CD4-positive, CD25-positive, alpha-beta regulatory T cell (primary cell): ENCODE measurements around the gene ADCY9. TPM values are rescaled to one million over a fixed set of nuclear protein-coding genes. Genes with fewer than 3 reads are reported as not detected.

ENCODE experiments used
- ATAC-seq, 2 donors: fragments of 150-1000 bp; cut with Tn5 transposase; one replicate each; pipeline ENCODE4 v1.10.0; 2021; ENCODE audit warnings: low read depth in 2 of 2, moderate number of reproducible peaks in 2 of 2, moderate library complexity in 1 of 2
- DNase-seq, 3 donors: peaks; one replicate each; pipeline versions ENCODE4 v3.0.0 to v3.0.0-alpha.2; 2012 to 2022; ENCODE audit warnings: mixed read lengths in 1 of 3
- H3K27ac ChIP-seq: one replicate; pipeline ENCODE4 v1.7.0; 2013; ENCODE audit warnings: mild to moderate bottlenecking, low read length; ENCODE audit not compliant: insufficient read depth, poor library complexity, severe bottlenecking
- H3K27me3 ChIP-seq: one replicate; pipeline ENCODE4 v1.7.0; 2013; ENCODE audit warnings: low read length; ENCODE audit not compliant: control insufficient read depth, insufficient read depth
- H3K36me3 ChIP-seq: one replicate; pipeline ENCODE4 v1.7.0; 2013; ENCODE audit warnings: mild to moderate bottlenecking, low read length, moderate library complexity; ENCODE audit not compliant: control insufficient read depth, insufficient read depth
- H3K4me1 ChIP-seq: 2 replicates; pipeline ENCODE4 v1.7.0; 2013; ENCODE audit warnings: mild to moderate bottlenecking, low read length; ENCODE audit not compliant: insufficient read depth, control insufficient read depth, poor library complexity, severe bottlenecking
- H3K4me3 ChIP-seq: one replicate; pipeline ENCODE4 v1.7.0; 2013; ENCODE audit warnings: low read depth, mild to moderate bottlenecking, low read length, moderate library complexity
- H3K9me3 ChIP-seq, 2 experiments: 1 replicate in 1 of 2; 2 replicates in 1 of 2; pipeline ENCODE4 v1.7.0; 2013; ENCODE audit warnings: low read length in 2 of 2, mild to moderate bottlenecking in 1 of 2, moderate library complexity in 1 of 2; ENCODE audit not compliant: control insufficient read depth in 2 of 2
- H3K27ac Mint-ChIP-seq, 3 donors: one replicate each; pipeline ENCODE4 v1.8.0; 2020 to 2022; ENCODE audit warnings: mild to moderate bottlenecking in 3 of 3, mixed read lengths in 3 of 3, moderate library complexity in 2 of 3
- H3K27me3 Mint-ChIP-seq: one replicate; pipeline ENCODE4 v1.8.0; 2022; ENCODE audit warnings: mild to moderate bottlenecking, mixed read lengths
- H3K36me3 Mint-ChIP-seq: one replicate; pipeline ENCODE4 v1.8.0; 2020; ENCODE audit warnings: mixed read lengths
- H3K4me1 Mint-ChIP-seq, 4 donors: one replicate each; pipeline ENCODE4 v1.8.0; 2020 to 2022; ENCODE audit warnings: mixed read lengths in 4 of 4, mild to moderate bottlenecking in 1 of 4
- H3K4me3 Mint-ChIP-seq, 4 donors: one replicate each; pipeline ENCODE4 v1.8.0; 2020 to 2022; ENCODE audit warnings: mild to moderate bottlenecking in 4 of 4, mixed read lengths in 4 of 4, moderate library complexity in 3 of 4
- H3K9me3 Mint-ChIP-seq, 7 donors: one replicate each; pipeline ENCODE4 v1.8.0; 2020 to 2022; ENCODE audit warnings: mixed read lengths in 7 of 7, mild to moderate bottlenecking in 3 of 7, moderate library complexity in 2 of 7
- polyA plus RNA-seq, 4 donors: library from polyadenylated mRNA; unstranded; fragments of 300-500 nt; fragmentation: Illumina TruSeq; gene quantifications; one replicate each; pipeline ENCODE4 v1.2.3, GENCODE V29; 2021
- total RNA-seq: library from RNA; stranded (reverse); gene quantifications from one replicate; pipeline ENCODE4 v1.2.3, GENCODE V29; 2022

The ADCY9 gene
- total and polyA plus RNA-seq, 5 donors from 2014 or later, result 0.06 to 7.8 (median 0.23) TPM

GRCh38 chr16:3968551-3968950 is 147.7 kb downstream of the ADCY9 start:
- Mint-ChIP-seq H3K4me1 (peaks cover 0 to 6% (median 1%) of the 10 kb centered on the region in 4 donors), H3K27ac (peak overlapping the region in 1 of 3 donors; percentile 47), H3K36me3 (peaks cover 5% of the 10 kb centered on the region), H3K9me3 (no peaks in the 10 kb centered on the region), H3K4me3 (no peak overlapping the region), H3K27me3 (peaks cover under 1% of the 10 kb centered on the region)
- Histone ChIP-seq H3K27me3 (no peaks in the 10 kb centered on the region), H3K36me3 (no peaks in the 10 kb centered on the region), H3K27ac (no peak overlapping the region), H3K4me3 (no peak overlapping the region), H3K9me3 (no peaks in the 10 kb centered on the region), H3K4me1 (peaks cover under 1% of the 10 kb centered on the region)
- DNase-seq (no peak), ATAC-seq (no peak)

GRCh38 chr16:3966681-3967080 is 149.6 kb downstream of the ADCY9 start:
- Mint-ChIP-seq H3K4me3 (no peak overlapping the region), H3K27ac (peak overlapping the region in 1 of 3 donors; percentile 63)

GRCh38 chr16:3965781-3966582 is 150.3 kb downstream of the ADCY9 start:
- Mint-ChIP-seq H3K4me3 (peak overlapping the region in 1 of 4 donors; percentile 30), H3K27me3 (peaks cover 11% of the 10 kb centered on the region), H3K9me3 (peaks cover 0 to 2% (median 0%) of the 10 kb centered on the region in 7 donors), H3K4me1 (peaks cover 4 to 25% (median 13%) of the 10 kb centered on the region in 4 donors), H3K36me3 (peaks cover 5% of the 10 kb centered on the region), H3K27ac (no peak overlapping the region)
- DNase-seq, result no peak
- no peak for ATAC-seq
- Histone ChIP-seq H3K36me3 (no peaks in the 10 kb centered on the region), H3K4me3 (no peak overlapping the region), H3K9me3 (no peaks in the 10 kb centered on the region), H3K27me3 (no peaks in the 10 kb centered on the region), H3K27ac (no peak overlapping the region), H3K4me1 (peaks cover 13% of the 10 kb centered on the region)

More at GRCh38 chr16:3966681-3967080, 149.6 kb downstream of the ADCY9 start:
- H3K36me3 Mint-ChIP-seq, result peaks cover 5% of the 10 kb centered on the region
- Histone ChIP-seq H3K4me3 (no peak overlapping the region), H3K27me3 (no peaks in the 10 kb centered on the region), H3K9me3 (no peaks in the 10 kb centered on the region), H3K27ac (no peak overlapping the region), H3K36me3 (no peaks in the 10 kb centered on the region), H3K4me1 (peaks cover 13% of the 10 kb centered on the region)
- H3K4me1 Mint-ChIP-seq, result peaks cover 4 to 22% (median 13%) of the 10 kb centered on the region in 4 donors
- peaks cover 0 to 2% (median 0%) of the 10 kb centered on the region in 7 donors for H3K9me3 Mint-ChIP-seq
- no peak for ATAC-seq
- peaks cover 11% of the 10 kb centered on the region for H3K27me3 Mint-ChIP-seq
- no peak for DNase-seq

DNA sequence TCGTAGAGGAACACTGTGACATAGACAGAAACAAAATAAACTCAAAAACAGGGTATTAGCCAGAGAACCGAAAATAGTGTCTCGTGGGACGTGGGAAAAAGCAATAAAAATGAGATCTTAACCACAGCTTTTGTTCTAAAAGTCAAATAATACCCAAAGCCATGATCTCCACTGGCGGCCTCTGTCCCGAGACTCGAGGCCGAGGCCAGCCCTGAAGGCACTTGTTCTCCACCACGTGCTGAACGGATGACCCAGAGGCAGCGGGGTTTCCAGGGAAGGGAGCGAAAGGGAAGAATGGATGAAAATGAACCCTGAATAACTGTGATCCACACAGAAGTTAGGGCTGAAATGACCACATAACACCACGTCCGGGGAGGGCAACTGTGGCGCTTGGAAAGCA is 150.9 kb downstream of the ADCY9 start:
- no peak for DNase-seq
- Mint-ChIP-seq H3K9me3 (peaks cover 0 to 2% (median 0%) of the 10 kb centered on the region in 7 donors), H3K36me3 (peaks cover 5% of the 10 kb centered on the region), H3K27me3 (peaks cover 11% of the 10 kb centered on the region), H3K4me1 (peaks cover 4 to 28% (median 17%) of the 10 kb centered on the region in 4 donors), H3K27ac (peak overlapping the region in 2 of 3 donors; percentile 65 to 74), H3K4me3 (no peak overlapping the region)
- Histone ChIP-seq H3K27ac (no peak overlapping the region), H3K4me1 (peaks cover 13% of the 10 kb centered on the region), H3K4me3 (no peak overlapping the region), H3K36me3 (no peaks in the 10 kb centered on the region), H3K27me3 (no peaks in the 10 kb centered on the region), H3K9me3 (no peaks in the 10 kb centered on the region)
- ATAC-seq, result no peak

- no peak overlapping the region for H3K27ac ChIP-seq
- peaks cover 4 to 28% (median 18%) of the 10 kb centered on the region in 4 donors for H3K4me1 Mint-ChIP-seq
- H3K4me3 ChIP-seq, result no peak overlapping the region
- H3K4me3 Mint-ChIP-seq, result no peak overlapping the region
- H3K27me3 ChIP-seq, result no peaks in the 10 kb centered on the region
- no peaks in the 10 kb centered on the region for H3K36me3 ChIP-seq
- ATAC-seq (no peak), DNase-seq (no peak)
- H3K27ac Mint-ChIP-seq, result peak overlapping the region in 2 of 3 donors; percentile 65 to 74
- peaks cover 0 to 2% (median 0%) of the 10 kb centered on the region in 7 donors for H3K9me3 Mint-ChIP-seq
- peaks cover 5% of the 10 kb centered on the region for H3K36me3 Mint-ChIP-seq
- no peaks in the 10 kb centered on the region for H3K9me3 ChIP-seq
- H3K27me3 Mint-ChIP-seq, result peaks cover 11% of the 10 kb centered on the region
- peaks cover 13% of the 10 kb centered on the region for H3K4me1 ChIP-seq
Measured at GRCh38 chr16:3964686-3965290, 151.5 kb downstream of the ADCY9 start.

DNA sequence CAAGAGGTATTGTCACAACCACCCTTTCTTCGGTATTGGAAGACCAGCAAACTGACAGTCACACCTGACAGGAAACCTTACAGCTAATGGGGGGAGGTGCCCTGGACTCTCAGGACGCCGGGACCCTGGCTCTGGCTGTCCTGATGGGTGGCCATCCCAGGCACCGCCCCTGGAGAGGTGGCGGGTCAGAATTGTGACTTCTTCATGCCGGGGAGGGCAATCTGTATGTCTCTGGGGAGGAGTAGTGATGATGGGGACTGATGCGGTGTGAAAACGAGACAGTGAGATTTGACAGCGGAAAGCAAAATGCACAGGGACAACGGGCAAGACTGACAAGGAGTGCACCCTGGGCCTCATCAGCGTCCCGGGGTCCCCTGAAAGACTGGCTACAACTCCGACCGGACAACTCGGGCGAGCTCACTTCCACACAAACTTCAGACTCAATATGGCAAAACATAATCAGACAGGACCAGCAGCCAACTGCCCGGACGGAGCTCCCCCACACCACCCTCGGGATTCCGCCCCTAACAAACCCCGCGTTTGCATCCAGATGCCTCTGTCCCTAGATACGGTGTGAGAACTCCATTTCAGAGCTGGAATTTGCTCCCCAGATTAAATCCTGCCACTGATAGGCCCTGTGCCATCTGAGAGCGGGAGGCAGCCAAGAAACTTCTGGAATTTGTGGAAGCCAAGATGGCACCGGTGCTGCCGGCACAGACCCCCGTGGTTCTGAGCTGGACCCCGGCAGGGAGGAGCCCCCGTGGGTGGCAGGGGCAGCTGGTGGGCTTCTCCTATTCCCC is 152.2 kb downstream of the ADCY9 start:
- Histone ChIP-seq H3K9me3 (no peaks in the 10 kb centered on the region), H3K27ac (peak overlapping the region; percentile 51), H3K36me3 (no peaks in the 10 kb centered on the region), H3K27me3 (no peaks in the 10 kb centered on the region), H3K4me1 (peaks cover 13% of the 10 kb centered on the region), H3K4me3 (no peak overlapping the region)
- Mint-ChIP-seq H3K4me3 (no peak overlapping the region), H3K27ac (peak overlapping the region in 2 of 3 donors; percentile 96 to 97), H3K27me3 (peaks cover 11% of the 10 kb centered on the region), H3K36me3 (peaks cover 5% of the 10 kb centered on the region), H3K4me1 (peaks cover 4 to 28% (median 18%) of the 10 kb centered on the region in 4 donors), H3K9me3 (peaks cover 0 to 2% (median 0%) of the 10 kb centered on the region in 7 donors)
- ATAC-seq (no peak), DNase-seq (no peak)

DNA sequence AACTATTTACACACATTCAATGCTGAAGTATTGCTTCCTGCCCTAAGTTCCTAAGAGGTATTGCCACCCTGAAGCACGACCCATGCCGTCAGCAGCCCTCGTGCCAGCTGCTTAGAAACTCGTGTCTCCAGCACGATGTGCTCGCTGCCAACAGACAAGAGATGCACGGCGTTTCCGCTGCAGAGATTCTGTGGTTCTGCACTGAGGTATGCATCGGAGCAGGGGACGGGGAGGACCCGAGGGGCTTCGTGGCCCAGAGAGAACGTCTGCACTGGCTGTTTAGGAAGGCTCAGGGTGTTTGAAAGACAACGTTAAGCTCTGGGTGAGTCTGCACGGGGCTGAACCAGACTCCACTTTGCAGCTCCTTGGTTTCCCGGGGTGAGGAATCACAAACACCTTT is 153.0 kb downstream of the ADCY9 start:
- Mint-ChIP-seq H3K9me3 (peaks cover 0 to 2% (median 0%) of the 10 kb centered on the region in 7 donors), H3K27ac (peak overlapping the region; percentile 43 to 97 (median 96)), H3K4me1 (peaks cover 4 to 28% (median 18%) of the 10 kb centered on the region in 4 donors), H3K36me3 (peaks cover 5% of the 10 kb centered on the region), H3K27me3 (peaks cover 15% of the 10 kb centered on the region), H3K4me3 (peak overlapping the region in 3 of 4 donors; percentile 18 to 73 (median 47))
- Histone ChIP-seq H3K36me3 (no peaks in the 10 kb centered on the region), H3K9me3 (no peaks in the 10 kb centered on the region), H3K4me3 (no peak overlapping the region), H3K27me3 (no peaks in the 10 kb centered on the region), H3K27ac (peak overlapping the region; percentile 51), H3K4me1 (peaks cover 13% of the 10 kb centered on the region)
- DNase-seq (peak; percentile 30 to 56 (median 39)), ATAC-seq (peak; percentile 41 to 58)
